Uterus (tissue), 2 donors: ENCODE data around the gene NR2C2.

ENCODE experiments used
- CTCF ChIP-seq, 4 experiments: fragments of 200-600 bp in 2 of 4; fragments of 450-650 bp in 2 of 4; sonication (generic) in 2 of 4; IDR thresholded peaks; one replicate each; pipeline ENCODE4 v1.5.1; 2016 to 2019; ENCODE audit warnings: antibody characterized with exemption in 4 of 4, mild to moderate bottlenecking in 2 of 4, moderate library complexity in 1 of 4
- POLR2A ChIP-seq, 2 donors: fragments of 450-650 bp; IDR thresholded peaks; one replicate each; pipeline ENCODE4 v1.6.1; 2016; ENCODE audit warnings: antibody characterized with exemption in 2 of 2, mild to moderate bottlenecking in 1 of 2, moderate library complexity in 1 of 2

GRCh38 chr3:15051531-15051930 lies 104.1 kb downstream of the NR2C2 start:
- TF ChIP-seq CTCF (IDR thresholded peaks at IDR 0.05) (peak in 1 of 4 experiments; percentile 15), POLR2A (IDR thresholded peaks at IDR 0.05) (no peak)
